Ovary (tissue), 9 donors: Measurements from ENCODE around the gene ZMIZ1. TPM values are rescaled to one million over a fixed set of nuclear protein-coding genes. Genes with fewer than 3 reads are reported as not detected.

Experiments used
- DNase-seq, 5 donors: peaks; one replicate each; pipeline ENCODE4 v3.0.0-alpha.2; 2019 to 2020
- H3K27ac ChIP-seq, 2 donors: fragments of 200-600 bp; one replicate each; pipeline versions ENCODE4 v1.5.1 to v1.8.0; 2019 to 2022
- H3K27me3 ChIP-seq: fragments of 200-600 bp; one replicate; pipeline ENCODE4 v1.8.0; 2022
- H3K36me3 ChIP-seq: fragments of 200-600 bp; sonication (generic); one replicate; pipeline ENCODE4 v1.5.1; 2019
- H3K4me1 ChIP-seq: one replicate; pipeline ENCODE4 v1.8.1; 2013; ENCODE audit warnings: mild to moderate bottlenecking, moderate library complexity; ENCODE audit not compliant: insufficient read depth
- H3K4me3 ChIP-seq: fragments of 200-600 bp; sonication (generic); one replicate; pipeline ENCODE4 v1.5.1; 2017
- H3K9me3 ChIP-seq, 2 donors: fragments of 200-600 bp in 1 of 2; sonication (generic) in 1 of 2; one replicate each; pipeline versions ENCODE4 v1.5.1 to v1.8.1; 2013 to 2019; ENCODE audit warnings: mild to moderate bottlenecking in 1 of 2, moderate library complexity in 1 of 2
- CTCF ChIP-seq, 3 donors: fragments of 450-650 bp in 2 of 3; fragments of 200-600 bp in 1 of 3; IDR thresholded peaks; one replicate each; pipeline versions ENCODE4 v1.5.1 to v1.8.0; 2016 to 2022; ENCODE audit warnings: antibody characterized with exemption in 3 of 3, mild to moderate bottlenecking in 1 of 3
- EP300 ChIP-seq: sonication (generic); formaldehyde crosslinking; IDR thresholded peaks from one replicate; pipeline ENCODE4 v1.6.1; 2017; ENCODE audit warnings: antibody characterized with exemption
- POLR2A ChIP-seq: fragments of 450-650 bp; IDR thresholded peaks from one replicate; pipeline ENCODE4 v1.6.1; 2017; ENCODE audit warnings: antibody characterized with exemption, mild to moderate bottlenecking, moderate library complexity
- WGBS, 3 donors: extraction: QIAGEN DNeasy Blood & Tissue Kit in 1 of 3; methylation state at CpG; one replicate each; pipeline versions ENCODE4 v1.1.5 to v1.1.7; 2013 to 2017; 5-methylcytosine and 5-hydroxymethylcytosine counted together
- intact Hi-C, 4 donors: fragments of 100-400 bp; cut with DNase I; formaldehyde crosslinking; loops; one replicate each; pipeline versions ENCODE4 v1.11.0 to v1.15.1; 2022 to 2023
- polyA plus RNA-seq, 2 donors: library from polyadenylated mRNA; stranded (reverse); fragments of 200-250 nt in 1 of 2; fragments of 350-450 nt in 1 of 2; fragmentation: Illumina TruSeq in 1 of 2; extraction: RNeasy Lipid Tissue Mini Kit (QIAGEN cat#74804) in 1 of 2; gene quantifications; one replicate each; pipeline ENCODE4 v1.2.3, GENCODE V29; 2013 to 2014
- total RNA-seq, 7 donors: library from RNA; depleted of rRNA in 2 of 7; stranded (reverse); fragments of >200 nt in 2 of 7; fragmentation: NEBNext Ultra II Directional in 3 of 7; extraction: Animal tissue kit (Norgen Biotek cat#: 25700) in 3 of 7; gene quantifications; one replicate each; pipeline versions ENCODE4 v1.1.0 to v1.2.4, GENCODE V29; 2016 to 2023
- donor health status: DM: no; HTN: no; CAD: no; lungs with moderate emphysema.
- donor health status: DM: no; HTN: no; CAD: no.
- donor health status: Bipolar disorder and iron deficiency.
- donor health status: DM: yes; HTN: yes; CAD: no.
- donor health status: DM: no; HTN: no; CAD: no.
- donor health status: DM: yes; HTN: yes; CAD: no.

ZMIZ1 gene
- total and polyA plus RNA-seq, 9 donors = 30.3 to 117 (median 69.1) TPM

GRCh38 chr10:79207726-79208125, 139.0 kb downstream of the ZMIZ1 start:
- Histone ChIP-seq H3K27me3 (no peaks in the 10 kb centered on the region), H3K27ac (no peak overlapping the region), H3K4me1 (peaks cover 5% of the 10 kb centered on the region), H3K36me3 (no peaks in the 10 kb centered on the region), H3K4me3 (no peak overlapping the region), H3K9me3 (no peaks in the 10 kb centered on the region)
- no peak for DNase-seq
- 82 to 96% (median 83%) methylated on average over 5 of the region's 5 CpGs for WGBS, 3 donors
- intact Hi-C loops = loop anchor here in 1 of 4 donors (10.0 kb wide), 1 partner anchor 1143 kb away; no protein-coding TSS in a partner anchor
- TF ChIP-seq CTCF (IDR thresholded peaks at IDR 0.05) (no peak), EP300 (no peak), POLR2A (no peak)

- Histone ChIP-seq H3K4me3 (no peak overlapping the region), H3K27me3 (no peaks in the 10 kb centered on the region), H3K9me3 (no peaks in the 10 kb centered on the region), H3K4me1 (peaks cover 5% of the 10 kb centered on the region), H3K27ac (no peak overlapping the region), H3K36me3 (no peaks in the 10 kb centered on the region)
- 86 to 87% (median 87%) methylated on average over 15 of the region's 15 CpGs for WGBS, 3 donors
- intact Hi-C loops = loop anchor here in 1 of 4 donors (10.0 kb wide), 1 partner anchor 1144 kb away; no protein-coding TSS in a partner anchor
- no peak for DNase-seq
- TF ChIP-seq POLR2A (no peak), EP300 (no peak), CTCF (IDR thresholded peaks at IDR 0.05) (no peak)
Observed at GRCh38 chr10:79208251-79208983, 139.7 kb downstream of the ZMIZ1 start.

- Histone ChIP-seq H3K27me3 (no peaks in the 10 kb centered on the region), H3K27ac (no peak overlapping the region), H3K9me3 (no peaks in the 10 kb centered on the region), H3K4me3 (no peak overlapping the region), H3K4me1 (peaks cover 5% of the 10 kb centered on the region), H3K36me3 (no peaks in the 10 kb centered on the region)
- no peak for DNase-seq
- TF ChIP-seq CTCF (IDR thresholded peaks at IDR 0.05) = no peak
- no peak for TF ChIP-seq POLR2A
- no peak for TF ChIP-seq EP300
- intact Hi-C loops = loop anchor here in 1 of 4 donors (10.0 kb wide), 1 partner anchor 1145 kb away; no protein-coding TSS in a partner anchor
- WGBS, 3 donors = 61 to 80% (median 77%) methylated on average over 10 of the region's 10 CpGs
Observed at GRCh38 chr10:79209340-79209739, 140.6 kb downstream of the ZMIZ1 start.

- Histone ChIP-seq H3K27ac (no peak overlapping the region), H3K4me3 (no peak overlapping the region), H3K36me3 (no peaks in the 10 kb centered on the region), H3K27me3 (no peaks in the 10 kb centered on the region), H3K9me3 (no peaks in the 10 kb centered on the region), H3K4me1 (peaks cover 5% of the 10 kb centered on the region)
- no peak for DNase-seq
- intact Hi-C loops = loop anchor here in 1 of 4 donors (10.0 kb wide), 1 partner anchor 1145 kb away; no protein-coding TSS in a partner anchor
- WGBS, 3 donors = 78 to 95% (median 86%) methylated on average over 5 of the region's 5 CpGs
- TF ChIP-seq EP300 = no peak
- no peak for TF ChIP-seq CTCF (IDR thresholded peaks at IDR 0.05)
Observed at GRCh38 chr10:79209831-79210230, 141.1 kb downstream of the ZMIZ1 start.
